HG03039 (cell line): ENCODE results near the gene LPP.

Experiments used
- ATAC-seq: cut with Tn5 transposase; IDR thresholded peaks from one replicate; pipeline ENCODE4 v1.9.1; 2021; ENCODE audit warnings: mild to moderate bottlenecking, moderate library complexity; ENCODE audit not compliant: unreplicated experiment

The LPP gene

GRCh38 chr3:188352196-188352927 lies 198.4 kb downstream of the LPP start:
- no peak for ATAC-seq

GRCh38 chr3:188353426-188353825 lies 199.5 kb downstream of the LPP start:
- ATAC-seq = no peak

GRCh38 chr3:188358787-188359493 lies 205.0 kb downstream of the LPP start:
- no peak for ATAC-seq

- ATAC-seq = no peak
Measured at GRCh38 chr3:188360364-188360881, 206.5 kb downstream of the LPP start.

GRCh38 chr3:188361888-188362287 lies 207.9 kb downstream of the LPP start:
- ATAC-seq = no peak

GRCh38 chr3:188362405-188362831 lies 208.5 kb downstream of the LPP start:
- no peak for ATAC-seq

- no peak for ATAC-seq
Measured at GRCh38 chr3:188365184-188365583, 211.2 kb downstream of the LPP start.

- no peak for ATAC-seq
Measured at GRCh38 chr3:188365988-188366698, 212.2 kb downstream of the LPP start.

GRCh38 chr3:188367678-188368077 lies 213.7 kb downstream of the LPP start:
- ATAC-seq = no peak

- ATAC-seq = no peak
Measured at GRCh38 chr3:188369526-188369925, 215.6 kb downstream of the LPP start.

- no peak for ATAC-seq
Measured at GRCh38 chr3:188370081-188370830, 216.3 kb downstream of the LPP start.

- no peak for ATAC-seq
Measured at GRCh38 chr3:188378786-188379185, 224.8 kb downstream of the LPP start.

- ATAC-seq = no peak
Measured at GRCh38 chr3:188380252-188380651, 226.3 kb downstream of the LPP start.

GRCh38 chr3:188380722-188381121 lies 226.8 kb downstream of the LPP start:
- ATAC-seq = no peak

- no peak for ATAC-seq
Measured at GRCh38 chr3:188383748-188384147, 229.8 kb downstream of the LPP start.

- ATAC-seq = no peak
Measured at GRCh38 chr3:188385295-188385694, 231.3 kb downstream of the LPP start.

- ATAC-seq = peak; percentile 91
Measured at GRCh38 chr3:188389711-188390342, 235.9 kb downstream of the LPP start.

- no peak for ATAC-seq
Measured at GRCh38 chr3:188390343-188390718, 236.4 kb downstream of the LPP start.

GRCh38 chr3:188390775-188391443 lies 237.0 kb downstream of the LPP start:
- ATAC-seq = no peak

GRCh38 chr3:188391592-188391991 lies 237.6 kb downstream of the LPP start:
- no peak for ATAC-seq
